Erythroblast (primary cell): ENCODE data around the gene SCG5.

Experiments used
- GATA1 ChIP-seq: IDR thresholded peaks from 2 replicates; pipeline ENCODE4 v1.6.1; 2011; ENCODE audit warnings: low read depth, mild to moderate bottlenecking, control low read depth, low read length, moderate library complexity
- POLR2A ChIP-seq: IDR thresholded peaks from 2 replicates; pipeline ENCODE4 v1.6.1; 2011; ENCODE audit warnings: mild to moderate bottlenecking, low read length

- TF ChIP-seq POLR2A (no peak), GATA1 (no peak)
These were observed 34.7 kb downstream of the SCG5 start for GRCh38 chr15:32676169-32676568.
